Fibroblast of lung (primary cell): ENCODE data around the gene TEX30. TPM values are rescaled to one million over a fixed set of nuclear protein-coding genes. Genes with fewer than 3 reads are reported as not detected.

Source experiments
- DNase-seq, 2 donors: peaks; one replicate each; pipeline versions ENCODE4 v3.0.0 to v3.0.0-alpha.2; 2010; ENCODE audit warnings: low read depth in 2 of 2
- H2AFZ ChIP-seq: 2 replicates; pipeline ENCODE4 v1.5.1; 2012; ENCODE audit warnings: low read length, control low read depth, inconsistent platforms
- H3K27ac ChIP-seq: 2 replicates; pipeline ENCODE4 v1.5.1; 2011; ENCODE audit warnings: low read length, control low read depth; ENCODE audit not compliant: insufficient read depth
- H3K27me3 ChIP-seq: 2 replicates; pipeline ENCODE4 v1.5.1; 2011; ENCODE audit warnings: mild to moderate bottlenecking, low read length; ENCODE audit not compliant: control insufficient read depth, insufficient read depth
- H3K36me3 ChIP-seq: 2 replicates; pipeline ENCODE4 v1.5.1; 2011; ENCODE audit warnings: low read length; ENCODE audit not compliant: control insufficient read depth, insufficient read depth
- H3K4me1 ChIP-seq: 2 replicates; pipeline ENCODE4 v1.5.1; 2011; ENCODE audit warnings: low read length; ENCODE audit not compliant: control insufficient read depth, insufficient read depth; ENCODE audit errors: extremely low read depth
- H3K4me2 ChIP-seq: 2 replicates; pipeline ENCODE4 v1.5.1; 2011; ENCODE audit warnings: low read length, control low read depth; ENCODE audit not compliant: insufficient read depth; ENCODE audit errors: extremely low read depth
- H3K4me3 ChIP-seq, 4 experiments: fragments of 200-600 bp in 1 of 4; sonication (generic) in 1 of 4; replicated peaks in 1 of 4; 2 replicates each; pipeline ENCODE4 v1.5.1; 2011 to 2016; ENCODE audit warnings: low read length in 4 of 4, low read depth in 3 of 4, mild to moderate bottlenecking in 3 of 4, control low read depth in 2 of 4, inconsistent platforms in 1 of 4, mixed read lengths in 1 of 4; ENCODE audit not compliant: insufficient read depth in 1 of 4; ENCODE audit errors: control extremely low read depth in 1 of 4
- H3K79me2 ChIP-seq: 2 replicates; pipeline ENCODE4 v1.5.1; 2012; ENCODE audit warnings: mild to moderate bottlenecking, low read length, inconsistent platforms; ENCODE audit not compliant: control insufficient read depth, insufficient read depth
- H3K9ac ChIP-seq: 2 replicates; pipeline ENCODE4 v1.5.1; 2011; ENCODE audit warnings: mild to moderate bottlenecking, low read length, control low read depth; ENCODE audit not compliant: insufficient read depth
- H3K9me3 ChIP-seq: 2 replicates; pipeline ENCODE4 v1.5.1; 2012; ENCODE audit warnings: low read depth, low read length; ENCODE audit not compliant: control insufficient read depth, insufficient read depth
- H4K20me1 ChIP-seq: 2 replicates; pipeline ENCODE4 v1.5.1; 2011; ENCODE audit warnings: low read length; ENCODE audit not compliant: control insufficient read depth, insufficient read depth; ENCODE audit errors: extremely low read depth
- EZH2 ChIP-seq: IDR thresholded peaks from 2 replicates; pipeline ENCODE4 v1.5.1; 2012; ENCODE audit warnings: low read length, control low read depth, mild to moderate bottlenecking; ENCODE audit errors: missing control alignments
- polyA plus RNA-seq, 2 donors: library from polyadenylated mRNA; depleted of rRNA in 1 of 2; stranded (reverse) in 1 of 2; unstranded in 1 of 2; fragments of >200 nt; gene quantifications; 2 replicates each; pipeline ENCODE4 v1.2.1, GENCODE V29; 2011 to 2012; ENCODE audit warnings: missing spikeins in 1 of 2
- total RNA-seq: library from RNA; depleted of rRNA; stranded (reverse); fragments of >200 nt; gene quantifications from 2 replicates; pipeline ENCODE4 v1.2.1, GENCODE V29; 2014
- TF ChIP-seq, protein P1 (sequence below), 2 donors: IDR thresholded peaks in 1 of 2; conservative IDR thresholded peaks in 1 of 2; 1 replicate in 1 of 2; 2 replicates in 1 of 2; pipeline ENCODE4 v1.5.1; 2011 to 2012; ENCODE audit warnings: low read length in 2 of 2, control low read depth in 1 of 2, inconsistent platforms in 1 of 2, low read depth in 1 of 2, mild to moderate bottlenecking in 1 of 2

Gene TEX30
- total and polyA plus RNA-seq, 2 donors (not counting 1 experiment from before 2014, with no cell fraction given): 11.9 to 12.7 TPM

DNA sequence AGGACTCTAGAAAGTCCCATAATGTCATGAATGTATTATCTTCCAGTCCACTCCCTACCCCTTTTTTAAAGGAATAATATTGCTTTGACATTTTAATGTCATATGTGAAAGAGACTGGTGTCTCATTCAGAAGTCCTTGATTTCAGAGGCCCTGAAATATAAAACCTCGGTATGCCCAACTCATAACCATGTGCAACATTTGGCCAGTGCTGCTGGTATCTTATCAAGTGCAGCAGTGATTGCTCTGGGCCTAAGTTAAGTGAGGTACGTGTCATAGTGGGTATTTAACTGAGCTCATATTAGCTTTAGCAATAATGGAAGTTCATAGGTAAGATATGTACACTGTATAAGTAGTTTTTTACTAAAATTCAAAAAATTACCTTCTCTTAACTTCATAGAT lies 14.7 kb downstream of the TEX30 start:
- Histone ChIP-seq H3K4me3 (no peak overlapping the region), H3K36me3 (no peaks in the 10 kb centered on the region), H2AFZ (no peak overlapping the region), H3K9me3 (no peaks in the 10 kb centered on the region), H4K20me1 (no peaks in the 10 kb centered on the region), H3K27ac (no peak overlapping the region), H3K27me3 (no peaks in the 10 kb centered on the region), H3K4me1 (no peaks in the 10 kb centered on the region), H3K9ac (no peak overlapping the region), H3K4me2 (no peak overlapping the region), H3K79me2 (no peaks in the 10 kb centered on the region)
- no peak for TF ChIP-seq EZH2
- TF ChIP-seq, protein P1, sequence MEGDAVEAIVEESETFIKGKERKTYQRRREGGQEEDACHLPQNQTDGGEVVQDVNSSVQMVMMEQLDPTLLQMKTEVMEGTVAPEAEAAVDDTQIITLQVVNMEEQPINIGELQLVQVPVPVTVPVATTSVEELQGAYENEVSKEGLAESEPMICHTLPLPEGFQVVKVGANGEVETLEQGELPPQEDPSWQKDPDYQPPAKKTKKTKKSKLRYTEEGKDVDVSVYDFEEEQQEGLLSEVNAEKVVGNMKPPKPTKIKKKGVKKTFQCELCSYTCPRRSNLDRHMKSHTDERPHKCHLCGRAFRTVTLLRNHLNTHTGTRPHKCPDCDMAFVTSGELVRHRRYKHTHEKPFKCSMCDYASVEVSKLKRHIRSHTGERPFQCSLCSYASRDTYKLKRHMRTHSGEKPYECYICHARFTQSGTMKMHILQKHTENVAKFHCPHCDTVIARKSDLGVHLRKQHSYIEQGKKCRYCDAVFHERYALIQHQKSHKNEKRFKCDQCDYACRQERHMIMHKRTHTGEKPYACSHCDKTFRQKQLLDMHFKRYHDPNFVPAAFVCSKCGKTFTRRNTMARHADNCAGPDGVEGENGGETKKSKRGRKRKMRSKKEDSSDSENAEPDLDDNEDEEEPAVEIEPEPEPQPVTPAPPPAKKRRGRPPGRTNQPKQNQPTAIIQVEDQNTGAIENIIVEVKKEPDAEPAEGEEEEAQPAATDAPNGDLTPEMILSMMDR (conservative IDR thresholded peaks at IDR 0.05 in 1 of 2, IDR thresholded peaks at IDR 0.05 in 1 of 2; ENCODE audit: low read depth in 1 of 2, low read length in 2 of 2): no peak
- DNase-seq: no peak

DNA sequence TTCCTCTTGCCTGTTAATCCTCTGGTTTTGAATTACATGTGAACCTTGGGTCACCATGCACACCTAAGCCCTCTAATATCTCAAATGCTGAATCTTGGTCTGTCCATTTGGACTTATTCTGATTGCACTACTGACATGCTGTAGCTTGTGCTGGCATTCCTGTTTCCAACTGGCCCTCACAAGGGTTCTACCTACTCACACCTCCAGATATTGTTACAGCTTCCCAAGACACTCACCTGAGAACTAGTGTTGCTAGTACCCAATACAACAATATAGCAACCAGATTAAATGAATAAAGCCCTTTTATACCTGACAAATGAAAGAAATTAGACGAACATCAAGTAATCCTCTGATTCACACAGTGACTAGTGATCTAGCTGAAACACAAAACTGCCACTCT lies 16.6 kb downstream of the TEX30 start:
- DNase-seq: no peak
- Histone ChIP-seq H3K36me3 (no peaks in the 10 kb centered on the region), H3K4me3 (no peak overlapping the region), H2AFZ (no peak overlapping the region), H3K27me3 (no peaks in the 10 kb centered on the region), H3K79me2 (no peaks in the 10 kb centered on the region), H3K27ac (no peak overlapping the region), H3K4me1 (no peaks in the 10 kb centered on the region), H3K9ac (no peak overlapping the region), H3K4me2 (no peak overlapping the region), H4K20me1 (no peaks in the 10 kb centered on the region), H3K9me3 (no peaks in the 10 kb centered on the region)
- TF ChIP-seq EZH2: no peak
- TF ChIP-seq, protein P1 (conservative IDR thresholded peaks at IDR 0.05 in 1 of 2, IDR thresholded peaks at IDR 0.05 in 1 of 2; ENCODE audit: low read depth in 1 of 2, low read length in 2 of 2): no peak

- TF ChIP-seq, protein P1 (conservative IDR thresholded peaks at IDR 0.05 in 1 of 2, IDR thresholded peaks at IDR 0.05 in 1 of 2; ENCODE audit: low read depth in 1 of 2, low read length in 2 of 2): no peak
- no peak for TF ChIP-seq EZH2
- H3K27me3 ChIP-seq: no peaks in the 10 kb centered on the region
- no peaks in the 10 kb centered on the region for H4K20me1 ChIP-seq
Measured at GRCh38 chr13:102751886-102752285, 21.7 kb downstream of the TEX30 start.

More at GRCh38 chr13:102751886-102752285, 21.7 kb downstream of the TEX30 start:
- Histone ChIP-seq H3K79me2 (no peaks in the 10 kb centered on the region), H2AFZ (no peak overlapping the region), H3K9ac (no peak overlapping the region), H3K9me3 (no peaks in the 10 kb centered on the region), H3K27ac (no peak overlapping the region), H3K4me1 (no peaks in the 10 kb centered on the region), H3K4me2 (no peak overlapping the region), H3K36me3 (no peaks in the 10 kb centered on the region), H3K4me3 (no peak overlapping the region)
- DNase-seq: no peak
